ENCODE results near the gene NXNL1.

Gene NXNL1

GRCh38 chr19:17454576-17455071 lies 6.1 kb downstream of the NXNL1 start:
- no peak for DNase-seq

GRCh38 chr19:17451820-17452219 lies 8.9 kb downstream of the NXNL1 start:
- no peak for DNase-seq

DNA sequence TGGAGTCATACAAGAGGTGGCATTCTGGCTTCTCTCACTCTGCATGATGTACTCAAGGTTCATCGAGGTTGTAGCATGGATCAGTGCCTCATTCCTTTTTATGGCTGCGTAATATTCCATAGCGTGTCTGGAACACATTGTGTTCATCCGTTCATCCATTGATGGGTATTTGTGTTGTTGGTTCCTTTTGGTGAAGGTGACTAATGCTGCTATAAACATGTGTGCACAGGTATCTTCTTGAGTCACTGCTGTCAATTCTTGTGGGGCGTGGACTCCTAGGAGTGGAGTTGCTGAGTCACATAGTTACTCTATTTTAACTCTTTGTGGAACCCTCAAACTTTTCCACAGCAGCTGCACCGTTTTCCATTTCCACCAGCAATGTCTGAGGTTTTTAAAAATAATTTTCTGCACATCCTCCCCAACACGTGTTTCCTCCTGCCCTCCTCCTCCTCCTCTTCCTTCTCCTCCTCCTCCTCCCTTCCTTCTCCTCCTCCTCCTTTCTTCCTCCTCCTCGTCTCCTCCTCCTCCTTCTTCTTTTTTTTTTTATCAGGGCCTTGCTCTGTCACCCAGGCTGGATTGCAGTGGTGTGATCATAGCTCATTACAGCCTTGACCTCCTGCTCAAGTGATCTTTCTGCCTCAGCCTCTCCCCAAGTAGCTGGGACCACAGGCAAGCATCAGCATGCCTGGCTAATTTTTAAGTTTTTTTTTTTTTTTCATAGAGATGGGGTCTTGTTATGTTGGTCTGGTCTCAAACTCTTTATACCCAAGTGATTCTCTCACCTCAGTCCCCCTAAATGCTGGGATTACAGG lies 10.3 kb downstream of the NXNL1 start:
- no peak for DNase-seq

GRCh38 chr19:17448131-17448967 lies 12.4 kb downstream of the NXNL1 start, which contains the start of gene TMEM221:
Gene TMEM221 (minus strand): TSS chr19:17448668. CDS start chr19:17448462, 206 bp downstream.
- no peak for DNase-seq

DNA sequence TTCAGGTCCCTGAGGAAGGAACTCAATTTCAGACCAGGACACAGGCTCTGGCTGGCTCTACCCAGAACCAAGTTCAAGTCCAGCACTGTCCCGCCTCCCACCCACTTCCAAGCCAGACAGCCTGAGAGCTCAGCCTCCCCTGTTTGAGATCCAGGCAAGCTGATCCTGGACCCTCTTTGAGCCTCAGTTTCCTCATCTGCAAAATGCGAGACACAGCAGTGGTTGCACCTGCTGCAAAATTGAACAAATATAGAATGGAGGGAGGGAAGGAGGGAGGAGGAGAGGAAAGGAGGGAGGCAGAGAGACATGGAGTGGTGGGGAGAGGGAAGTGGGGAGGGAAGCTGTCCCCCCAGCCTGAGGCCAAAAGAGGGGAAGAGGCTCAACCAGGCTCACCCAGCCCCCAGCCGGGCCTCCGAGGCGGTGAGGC lies 13.0 kb downstream of the NXNL1 start:
- no peak for DNase-seq

GRCh38 chr19:17445526-17446165 lies 15.1 kb downstream of the NXNL1 start:
- DNase-seq: no peak

- DNase-seq: no peak
These were observed 19.3 kb downstream of the NXNL1 start for GRCh38 chr19:17441241-17442021.

GRCh38 chr19:17436874-17437267 lies 23.9 kb downstream of the NXNL1 start:
- DNase-seq: no peak

GRCh38 chr19:17436094-17436873 lies 24.4 kb downstream of the NXNL1 start:
- DNase-seq: no peak

- no peak for DNase-seq
These were observed 25.5 kb downstream of the NXNL1 start for GRCh38 chr19:17435218-17435617.

DNA sequence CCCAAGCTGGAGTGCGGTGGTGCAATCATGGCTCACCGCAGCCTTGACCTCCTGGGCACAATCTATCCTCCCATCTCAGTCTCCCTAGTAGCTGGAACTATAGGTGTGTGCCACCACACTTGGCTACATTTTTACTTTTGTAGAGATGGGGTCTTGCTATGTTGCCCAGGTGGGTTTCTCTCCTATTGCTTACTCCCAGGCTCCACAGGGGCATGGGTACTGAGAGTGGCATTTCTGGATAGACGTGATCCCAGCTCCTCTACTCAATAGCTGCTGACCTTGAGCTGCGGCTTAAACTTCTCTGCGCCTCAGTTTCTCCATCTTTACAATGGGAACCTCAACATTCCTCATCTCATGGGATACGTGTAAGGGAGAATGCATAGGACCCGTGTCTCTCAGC lies 29.3 kb downstream of the NXNL1 start:
- DNase-seq: no peak

DNA sequence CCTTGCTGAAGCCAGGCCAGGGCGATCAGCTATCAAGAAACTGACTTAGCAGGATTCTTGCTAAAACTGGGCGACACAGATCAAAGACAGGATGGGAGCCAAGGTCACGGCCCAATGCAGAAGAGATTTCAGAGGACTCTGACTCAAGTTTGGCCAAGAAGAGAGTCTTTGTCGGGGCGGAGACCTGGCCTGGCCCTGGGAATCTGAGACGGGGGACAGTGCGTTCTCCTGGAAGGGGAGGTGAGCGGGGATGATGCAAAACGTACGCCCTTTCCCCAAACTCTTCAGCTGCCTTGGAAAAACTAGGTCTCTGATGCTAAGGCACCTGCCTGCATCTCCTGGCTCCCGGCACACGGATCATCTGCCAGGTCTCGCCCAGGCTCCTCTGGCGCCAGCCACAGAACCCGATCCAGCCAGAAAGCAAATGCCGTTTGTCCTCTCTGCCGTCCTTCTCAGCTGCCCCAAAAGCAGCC lies 31.0 kb downstream of the NXNL1 start:
- no peak for DNase-seq

DNA sequence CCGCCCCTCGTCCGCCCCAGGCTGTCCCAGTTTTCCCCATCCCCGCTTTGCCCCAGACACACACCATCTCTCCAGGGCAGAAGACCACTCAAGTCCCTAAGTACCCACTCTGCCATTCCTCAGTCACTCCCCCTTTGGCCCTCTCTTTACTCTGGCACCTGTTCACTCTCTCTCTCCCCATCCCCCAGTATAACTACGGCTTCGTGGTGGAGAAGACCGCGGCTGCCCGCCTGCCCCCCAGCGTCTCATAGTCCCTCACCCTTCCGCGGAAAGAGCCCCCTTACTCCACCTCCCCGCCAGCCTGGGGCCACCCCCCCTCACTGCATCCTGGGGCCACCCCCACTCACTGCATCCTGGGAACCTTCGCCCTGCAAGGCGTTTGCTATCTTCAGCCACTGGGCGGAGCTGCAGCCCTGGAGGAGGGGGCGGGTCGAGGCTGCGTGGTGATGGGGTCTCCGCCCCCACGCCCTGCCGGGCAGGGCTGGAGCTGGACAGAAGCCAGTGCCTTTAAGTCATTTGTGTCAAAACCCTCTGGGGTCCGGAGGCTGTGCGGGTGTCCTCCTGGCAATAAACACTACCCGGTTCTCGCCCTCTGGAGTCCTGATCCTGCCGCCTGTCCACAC lies 35.9 kb downstream of the NXNL1 start:
- no peak for DNase-seq

GRCh38 chr19:17423429-17424208 lies 37.1 kb downstream of the NXNL1 start:
- DNase-seq: no peak

- DNase-seq: no peak
These were observed 38.8 kb downstream of the NXNL1 start for GRCh38 chr19:17421942-17422341.

GRCh38 chr19:17420475-17420924 lies 40.2 kb downstream of the NXNL1 start:
- no peak for DNase-seq

- DNase-seq: peak; percentile 98
These were observed 40.9 kb downstream of the NXNL1 start, which contains the start of gene MVB12A for GRCh38 chr19:17419621-17420474. Gene MVB12A (plus strand): TSS chr19:17420047. CDS start chr19:17420136, 89 bp downstream.

GRCh38 chr19:17419154-17419620 lies 41.5 kb downstream of the NXNL1 start:
- no peak for DNase-seq

GRCh38 chr19:17418710-17419109 lies 42.0 kb downstream of the NXNL1 start:
- DNase-seq: no peak
